Measurements from ENCODE around the gene ZDHHC12.

- no peak for TF ChIP-seq CTCF (conservative IDR thresholded peaks at IDR 0.05; ENCODE audit: low read depth, low read length)
- no peak for TF ChIP-seq EZH2 (IDR thresholded peaks at IDR 0.05; ENCODE audit: borderline replicate concordance, low read depth, low read length, poor library complexity, severe bottlenecking)
Observed at GRCh38 chr9:128684065-128684324, 39.9 kb downstream of the ZDHHC12 start.

Data from A673 (cell line).